Prostate gland (tissue), 2 donors: ENCODE results near the gene C12orf56.

Source experiments
- POLR2A ChIP-seq: fragments of 450-650 bp; IDR thresholded peaks from one replicate; pipeline ENCODE4 v1.6.1; 2016; ENCODE audit warnings: antibody characterized with exemption, mild to moderate bottlenecking
- POLR2AphosphoS5 ChIP-seq: sonication (generic); formaldehyde crosslinking; IDR thresholded peaks from one replicate; pipeline ENCODE4 v1.6.1; 2017; ENCODE audit warnings: antibody characterized with exemption
- TF ChIP-seq, protein P1 (sequence below), 4 experiments: fragments of 200-600 bp in 2 of 4; fragments of 450-650 bp in 2 of 4; sonication (generic) in 2 of 4; IDR thresholded peaks; 1 replicate in 3 of 4; 2 replicates in 1 of 4; pipeline ENCODE4 v1.5.1; 2016 to 2019; ENCODE audit warnings: antibody characterized with exemption in 4 of 4, mild to moderate bottlenecking in 2 of 4, moderate library complexity in 2 of 4

DNA sequence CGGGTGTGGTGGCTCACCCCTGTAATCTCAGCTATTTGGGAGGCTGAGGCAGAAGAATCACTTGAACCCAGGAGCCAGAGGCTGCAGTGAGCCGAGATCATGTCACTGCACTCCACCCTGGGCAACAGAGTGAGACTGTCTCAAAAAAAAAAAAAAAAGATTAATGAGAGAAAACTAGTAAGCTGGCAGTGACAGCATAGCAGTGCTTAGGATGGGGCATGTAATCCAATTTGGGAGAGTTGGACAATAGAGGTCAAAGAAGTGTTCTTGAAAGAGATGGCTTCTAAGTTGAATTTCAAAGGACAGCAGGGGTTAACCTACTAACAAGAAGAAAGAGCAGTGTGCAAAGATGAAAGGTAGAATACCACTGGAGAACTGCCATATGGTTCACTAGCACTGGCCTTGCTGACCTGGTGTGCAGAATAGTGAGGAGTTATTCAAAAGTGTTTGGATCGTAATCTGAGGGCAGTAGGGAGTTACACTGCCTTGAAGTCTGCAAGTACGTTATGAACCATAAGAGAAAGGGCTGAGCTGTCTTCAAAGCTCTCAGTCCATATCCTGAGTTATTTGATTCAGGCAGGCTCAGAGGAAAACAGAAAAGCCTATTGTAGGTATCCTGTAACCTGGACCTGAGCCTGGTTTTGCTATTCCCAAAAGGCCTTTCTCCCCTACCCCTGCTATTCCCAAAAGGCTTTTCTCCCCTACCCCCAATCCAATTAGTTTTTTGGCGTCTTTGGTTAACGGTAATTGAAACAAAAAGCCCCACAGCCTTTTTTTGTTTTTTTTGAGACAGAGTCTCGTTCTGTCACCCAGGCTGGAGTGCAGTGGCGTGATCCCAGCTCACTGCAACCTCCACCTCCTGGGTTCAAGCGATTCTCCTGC, 17.0 kb upstream of the C12orf56 start:
- TF ChIP-seq, protein P1, sequence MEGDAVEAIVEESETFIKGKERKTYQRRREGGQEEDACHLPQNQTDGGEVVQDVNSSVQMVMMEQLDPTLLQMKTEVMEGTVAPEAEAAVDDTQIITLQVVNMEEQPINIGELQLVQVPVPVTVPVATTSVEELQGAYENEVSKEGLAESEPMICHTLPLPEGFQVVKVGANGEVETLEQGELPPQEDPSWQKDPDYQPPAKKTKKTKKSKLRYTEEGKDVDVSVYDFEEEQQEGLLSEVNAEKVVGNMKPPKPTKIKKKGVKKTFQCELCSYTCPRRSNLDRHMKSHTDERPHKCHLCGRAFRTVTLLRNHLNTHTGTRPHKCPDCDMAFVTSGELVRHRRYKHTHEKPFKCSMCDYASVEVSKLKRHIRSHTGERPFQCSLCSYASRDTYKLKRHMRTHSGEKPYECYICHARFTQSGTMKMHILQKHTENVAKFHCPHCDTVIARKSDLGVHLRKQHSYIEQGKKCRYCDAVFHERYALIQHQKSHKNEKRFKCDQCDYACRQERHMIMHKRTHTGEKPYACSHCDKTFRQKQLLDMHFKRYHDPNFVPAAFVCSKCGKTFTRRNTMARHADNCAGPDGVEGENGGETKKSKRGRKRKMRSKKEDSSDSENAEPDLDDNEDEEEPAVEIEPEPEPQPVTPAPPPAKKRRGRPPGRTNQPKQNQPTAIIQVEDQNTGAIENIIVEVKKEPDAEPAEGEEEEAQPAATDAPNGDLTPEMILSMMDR (IDR thresholded peaks at IDR 0.05) = no peak
- TF ChIP-seq POLR2A = no peak
- TF ChIP-seq POLR2AphosphoS5 = no peak
